ENCODE data around the gene SRGAP1. TPM values are rescaled to one million over a fixed set of nuclear protein-coding genes. Genes with fewer than 3 reads are reported as not detected.

SRGAP1 gene
- total and polyA plus RNA-seq, 2 of the 8 experiments (the other 6 are each of a cell fraction or from before 2014, with no cell fraction given) = 3.2 to 7.3 TPM

DNA sequence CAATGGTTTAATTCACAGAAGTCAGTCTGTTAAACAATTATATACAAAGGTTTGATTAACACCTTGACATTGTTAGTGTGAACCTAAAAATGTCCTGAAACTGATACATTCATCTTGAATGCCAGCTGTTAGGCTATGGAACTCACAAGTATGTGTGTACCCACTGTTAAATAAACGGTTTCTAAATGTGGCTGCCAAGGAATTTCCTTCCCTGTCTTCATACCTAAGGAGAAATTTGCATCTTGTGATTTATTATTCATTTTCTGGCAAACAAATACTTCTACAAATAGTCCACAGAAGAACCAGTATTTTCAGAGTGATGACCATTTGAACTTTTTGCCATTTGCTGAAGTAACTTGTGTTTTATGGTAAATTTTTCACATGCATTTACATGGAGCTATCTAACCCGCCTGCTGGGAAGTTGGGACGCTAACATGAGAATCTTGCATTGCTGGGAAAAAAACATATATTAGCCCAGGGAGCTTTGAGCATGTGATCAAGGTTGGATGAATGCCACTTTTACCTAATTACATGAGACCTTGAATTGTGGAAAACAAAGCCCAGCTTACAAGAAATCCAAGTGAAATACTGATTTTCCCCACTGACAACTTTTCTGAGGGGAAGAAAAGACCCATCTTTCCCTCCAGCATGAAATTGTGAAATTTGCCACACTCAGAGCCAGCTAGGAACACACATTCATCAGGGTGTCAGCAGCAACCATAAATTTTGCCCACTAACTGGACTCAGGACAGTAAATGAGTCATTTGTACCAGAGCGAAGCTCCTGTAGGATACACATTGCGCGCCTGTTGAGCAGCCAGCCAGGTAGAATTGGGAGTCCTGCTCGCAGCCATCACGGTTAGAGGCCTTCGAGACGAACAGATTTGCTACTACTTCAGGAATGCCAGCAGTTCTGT is 259.6 kb downstream of the SRGAP1 start:
- Histone ChIP-seq H3K9me3 (ENCODE audit: insufficient read depth in 2 of 2, low read depth in 1 of 2, low read length in 1 of 2) (no peaks in the 10 kb centered on the region), H4K91ac (replicated peaks; ENCODE audit: insufficient read length, low read length) (no peak overlapping the region), H2BK120ac (replicated peaks; ENCODE audit: low read depth, low read length) (no peak overlapping the region), H3K14ac (ENCODE audit: insufficient read length) (no peak overlapping the region), H3K18ac (ENCODE audit: extremely low read depth, low read length) (no peak overlapping the region), H2AK5ac (ENCODE audit: low read depth, low read length) (no peak overlapping the region), H3K27ac (ENCODE audit: low read depth, low read length) (no peak overlapping the region), H3K23me2 (ENCODE audit: low read depth, low read length) (no peaks in the 10 kb centered on the region), H2AFZ (ENCODE audit: low read length) (no peak overlapping the region), H2BK20ac (ENCODE audit: low read length) (no peak overlapping the region), H3K4me3 (ENCODE audit: extremely low read depth in 1 of 4, insufficient read depth in 2 of 4, low read depth in 3 of 4, low read length in 4 of 4) (no peak overlapping the region), H4K20me1 (replicated peaks in 1 of 2; ENCODE audit: control insufficient read depth in 1 of 2, insufficient read depth in 2 of 2, low read length in 2 of 2) (no peaks in the 10 kb centered on the region), H3K79me1 (ENCODE audit: low read depth, low read length) (no peaks in the 10 kb centered on the region), H3K23ac (ENCODE audit: insufficient read length) (no peak overlapping the region), H3K4me2 (ENCODE audit: insufficient read depth in 1 of 2, low read depth in 2 of 2, low read length in 2 of 2) (no peak overlapping the region), H3K27me3 (replicated peaks in 1 of 4; ENCODE audit: control insufficient read depth in 3 of 4, extremely low read depth in 1 of 4, insufficient read depth in 3 of 4, low read length in 3 of 4) (no peaks in the 10 kb centered on the region), H4K5ac (ENCODE audit: insufficient read length, low read depth, low read length) (no peak overlapping the region), H4K8ac (ENCODE audit: extremely low read depth, insufficient read depth, low read length) (no peak overlapping the region), H2BK5ac (ENCODE audit: low read depth, low read length) (no peak overlapping the region), H3K4me1 (replicated peaks in 1 of 4; ENCODE audit: control insufficient read depth in 3 of 4, insufficient read depth in 4 of 4, low read length in 3 of 4) (no peaks in the 10 kb centered on the region), H2BK12ac (ENCODE audit: low read depth, low read length) (no peak overlapping the region), H3K36me3 (ENCODE audit: control insufficient read depth in 2 of 4, insufficient read depth in 4 of 4, low read length in 3 of 4) (no peaks in the 10 kb centered on the region), H3K4ac (replicated peaks; ENCODE audit: insufficient read length, low read depth, low read length) (no peak overlapping the region), H3K9ac (replicated peaks in 1 of 4; ENCODE audit: extremely low read depth in 1 of 4, low read depth in 3 of 4, low read length in 3 of 4) (no peak overlapping the region), H2BK15ac (ENCODE audit: low read length) (no peak overlapping the region), H3K56ac (replicated peaks; ENCODE audit: insufficient read length, low read depth, low read length) (no peak overlapping the region), H3K79me2 (ENCODE audit: control insufficient read depth in 1 of 2, insufficient read depth in 2 of 2, low read length in 2 of 2) (no peaks in the 10 kb centered on the region)
- ChIA-PET POLR2A (ENCODE audit: partially characterized antibody) (no interaction called here), CTCF (ENCODE audit: partially characterized antibody) (interaction anchor here (0.8 to 1.7 kb wide), 5 partner anchors 8 to 265 kb away, joined by 3 to 6 read pairs (median 3); no protein-coding TSS in a partner anchor)
- DNase-seq (ENCODE audit: low read depth in 1 of 2, low spot score in 2 of 2) (no peak), FAIRE-seq (no peak)
- WGBS, 2 experiments (ENCODE audit: extremely low coverage in 1 of 2, insufficient coverage in 1 of 2, insufficient read length in 1 of 2, insufficient replicate concordance in 2 of 2, low coverage in 1 of 2, low lambda C conversion rate in 2 of 2, missing lambda C conversion rate in 1 of 2) = 87% methylated on average over 10 of the region's 10 CpGs; no CpG with 5 or more reads in 1 of the 2 experiments
- TF ChIP-seq SRF (IDR thresholded peaks at IDR 0.05; ENCODE audit: low read depth, low read length) = no peak
